Measurements from ENCODE around the gene SHANK3. TPM values are rescaled to one million over a fixed set of nuclear protein-coding genes. Genes with fewer than 3 reads are reported as not detected.

The SHANK3 gene
- total and polyA plus RNA-seq, 2 of the 4 experiments (the other 2 are of a cell fraction), result 0.18 to 1.5 TPM

GRCh38 chr22:50678218-50678650, 5.6 kb downstream of the SHANK3 start:
- CTCF ChIA-PET, result no interaction called here
- Histone ChIP-seq H3K4me2 (ENCODE audit: low read depth, low read length) (no peak overlapping the region), H3K4me1 (ENCODE audit: control insufficient read depth, insufficient read depth, low read length) (no peaks in the 10 kb centered on the region; the same call in 1 of the 2 replicates), H4K91ac (ENCODE audit: insufficient read depth, low read depth, low read length) (no peak overlapping the region), H2BK5ac (ENCODE audit: low read depth, low read length, poor library complexity, severe bottlenecking) (no peak overlapping the region), H4K20me1 (ENCODE audit: insufficient read depth, low read length) (no peaks in the 10 kb centered on the region; the same call in 1 of the 2 replicates), H3K27me3 (ENCODE audit: control insufficient read depth, insufficient read depth, low read length) (peaks cover 29% of the 10 kb centered on the region), H2AK9ac (replicated peaks; ENCODE audit: low read depth, low read length, poor library complexity) (no peak overlapping the region), H3K18ac (ENCODE audit: low read depth, low read length) (no peak overlapping the region), H2BK15ac (ENCODE audit: low read depth, low read length) (no peak overlapping the region), H3K4ac (ENCODE audit: low read depth, low read length) (no peak overlapping the region), H2BK120ac (ENCODE audit: low read depth, low read length) (no peak overlapping the region), H3K36me3 (ENCODE audit: control insufficient read depth, insufficient read depth, low read length) (no peaks in the 10 kb centered on the region), H3K56ac (ENCODE audit: extremely low read depth, insufficient read depth, low read length) (no peak overlapping the region), H3K4me3 (ENCODE audit: insufficient read depth, low read depth, low read length) (no peak overlapping the region), H4K5ac (ENCODE audit: low read depth, low read length) (no peak overlapping the region), H4K8ac (ENCODE audit: low read depth in 2 of 2, low read length in 2 of 2) (no peak overlapping the region), H2AK5ac (ENCODE audit: low read depth, low read length) (no peak overlapping the region), H3K14ac (replicated peaks; ENCODE audit: low read depth, low read length) (no peak overlapping the region), H3K9me3 (ENCODE audit: control insufficient read depth, insufficient read depth, low read length) (no peaks in the 10 kb centered on the region), H2BK20ac (ENCODE audit: low read depth, low read length) (no peak overlapping the region), H3K27ac (ENCODE audit: insufficient read depth, low read length) (no peak overlapping the region), H3K23ac (ENCODE audit: low read depth, low read length) (no peak overlapping the region), H3K9me1 (ENCODE audit: insufficient read depth, low read length) (peaks cover 8% of the 10 kb centered on the region), H2AFZ (replicated peaks; ENCODE audit: low read length, poor library complexity) (no peak overlapping the region), H3K79me1 (ENCODE audit: low read depth in 1 of 2, low read length in 2 of 2) (no peaks in the 10 kb centered on the region), H3K9ac (ENCODE audit: low read depth, low read length) (no peak overlapping the region)
- POLR2A ChIA-PET (ENCODE audit: unreplicated experiment), result no interaction called here
- in situ Hi-C loops (cut with MboI; ENCODE audit: low sequenced_read_pairs), result no loop called here
- dilution Hi-C loops (cut with HindIII; ENCODE audit: low sequenced_read_pairs, unreplicated experiment), result no loop called here
- WGBS, 2 experiments (ENCODE audit: extremely low coverage in 2 of 2, insufficient read length in 1 of 2), result 87% methylated on average over 8 of the region's 17 CpGs; no CpG with 5 or more reads in 1 of the 2 experiments
- ATAC-seq (ENCODE audit: low read depth) (no peak), DNase-seq (no peak)
- intact Hi-C loops (cut with micrococcal nuclease), result no loop called here
- BruUV-seq (replicated peaks), result no TSS peak
- TF ChIP-seq RAD21 (IDR thresholded peaks at IDR 0.05; ENCODE audit: low read length) (no peak), CHD1 (IDR thresholded peaks at IDR 0.05; ENCODE audit: low read depth, low read length) (no peak), FOS (IDR thresholded peaks at IDR 0.05; ENCODE audit: low read depth, low read length) (no peak), MAFK (IDR thresholded peaks at IDR 0.05; ENCODE audit: low read depth, low read length) (no peak)
- TF ChIP-seq, protein P1, sequence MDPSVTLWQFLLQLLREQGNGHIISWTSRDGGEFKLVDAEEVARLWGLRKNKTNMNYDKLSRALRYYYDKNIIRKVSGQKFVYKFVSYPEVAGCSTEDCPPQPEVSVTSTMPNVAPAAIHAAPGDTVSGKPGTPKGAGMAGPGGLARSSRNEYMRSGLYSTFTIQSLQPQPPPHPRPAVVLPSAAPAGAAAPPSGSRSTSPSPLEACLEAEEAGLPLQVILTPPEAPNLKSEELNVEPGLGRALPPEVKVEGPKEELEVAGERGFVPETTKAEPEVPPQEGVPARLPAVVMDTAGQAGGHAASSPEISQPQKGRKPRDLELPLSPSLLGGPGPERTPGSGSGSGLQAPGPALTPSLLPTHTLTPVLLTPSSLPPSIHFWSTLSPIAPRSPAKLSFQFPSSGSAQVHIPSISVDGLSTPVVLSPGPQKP (IDR thresholded peaks at IDR 0.05; ENCODE audit: borderline replicate concordance, low read depth, low read length), result no peak

Measured in IMR-90 (cell line).